H9 (cell line): Measurements from ENCODE around the gene ARMC9. TPM values are rescaled to one million over a fixed set of nuclear protein-coding genes. Genes with fewer than 3 reads are reported as not detected.
A peak's percentile ranks its signal among the peaks of the same experiment; 100 is the strongest.

Experiments
- DNase-seq: peaks from one replicate; pipeline ENCODE4 v3.0.0-alpha.2; 2017
- H2AFZ ChIP-seq: one replicate; pipeline ENCODE4 v1.6.1; 2013; ENCODE audit warnings: mild to moderate bottlenecking, low read length, control low read depth, moderate library complexity
- H2AK5ac ChIP-seq: 2 replicates; pipeline ENCODE4 v1.6.1; 2013; ENCODE audit warnings: low read length, control low read depth, mixed read lengths; ENCODE audit not compliant: insufficient read length
- H2BK120ac ChIP-seq: one replicate; pipeline ENCODE4 v1.6.1; 2013; ENCODE audit warnings: low read depth, mild to moderate bottlenecking, low read length, control low read depth, inconsistent platforms; ENCODE audit not compliant: poor library complexity, severe bottlenecking
- H2BK12ac ChIP-seq: 2 replicates; pipeline ENCODE4 v1.6.1; 2013; ENCODE audit warnings: low read length, control low read depth, mixed read lengths, low read depth; ENCODE audit not compliant: insufficient read length
- H2BK15ac ChIP-seq: 2 replicates; pipeline ENCODE4 v1.6.1; 2013; ENCODE audit warnings: low read depth, low read length, control low read depth
- H2BK20ac ChIP-seq: one replicate; pipeline ENCODE4 v1.6.1; 2013; ENCODE audit warnings: low read depth, mild to moderate bottlenecking, low read length, control low read depth, inconsistent platforms; ENCODE audit not compliant: poor library complexity, severe bottlenecking
- H2BK5ac ChIP-seq: 2 replicates; pipeline ENCODE4 v1.6.1; 2013; ENCODE audit warnings: low read length, control low read depth, mixed read lengths; ENCODE audit not compliant: insufficient read length
- H3K14ac ChIP-seq: 2 replicates; pipeline ENCODE4 v1.6.1; 2013; ENCODE audit warnings: low read length, control low read depth; ENCODE audit not compliant: insufficient read depth
- H3K18ac ChIP-seq: 2 replicates; pipeline ENCODE4 v1.6.1; 2013; ENCODE audit warnings: low read depth, mild to moderate bottlenecking, mixed read lengths, low read length, control low read depth; ENCODE audit not compliant: insufficient read length
- H3K23ac ChIP-seq: 2 replicates; pipeline ENCODE4 v1.6.1; 2013; ENCODE audit warnings: low read length, control low read depth, mixed read lengths, low read depth; ENCODE audit not compliant: insufficient read length
- H3K23me2 ChIP-seq: 2 replicates; pipeline ENCODE4 v1.6.1; 2013; ENCODE audit warnings: low read depth, mild to moderate bottlenecking, mixed read lengths, low read length, control low read depth; ENCODE audit not compliant: insufficient read length, poor library complexity, severe bottlenecking
- H3K27ac ChIP-seq: 2 replicates; pipeline ENCODE4 v1.5.1; 2013; ENCODE audit warnings: low read length, control low read depth, mixed read lengths, low read depth; ENCODE audit not compliant: insufficient read length
- H3K27me3 ChIP-seq: 2 replicates; pipeline ENCODE4 v1.6.1; 2013; ENCODE audit warnings: low read length, control low read depth, inconsistent platforms; ENCODE audit not compliant: insufficient read depth
- H3K4ac ChIP-seq: 2 replicates; pipeline ENCODE4 v1.6.1; 2013; ENCODE audit warnings: low read depth, mild to moderate bottlenecking, control low read depth, inconsistent platforms, low read length, moderate library complexity
- H3K4me1 ChIP-seq: 2 replicates; pipeline ENCODE4 v1.6.1; 2013; ENCODE audit warnings: low read length, control low read depth, inconsistent platforms; ENCODE audit not compliant: insufficient read depth
- H3K4me2 ChIP-seq: 2 replicates; pipeline ENCODE4 v1.6.1; 2013; ENCODE audit warnings: low read length, control low read depth, mixed read lengths; ENCODE audit not compliant: insufficient read length, insufficient read depth
- H3K56ac ChIP-seq: 2 replicates; pipeline ENCODE4 v1.6.1; 2013; ENCODE audit warnings: low read depth, mild to moderate bottlenecking, mixed read lengths, low read length, control low read depth; ENCODE audit not compliant: insufficient read length
- H3K79me1 ChIP-seq: 2 replicates; pipeline ENCODE4 v1.6.1; 2013; ENCODE audit warnings: low read depth, mild to moderate bottlenecking, moderate library complexity, low read length, control low read depth, inconsistent platforms; ENCODE audit not compliant: insufficient read depth, poor library complexity, severe bottlenecking
- H3K79me2 ChIP-seq: 2 replicates; pipeline ENCODE4 v1.6.1; 2013; ENCODE audit warnings: low read length, control low read depth, inconsistent platforms; ENCODE audit not compliant: insufficient read depth
- H3K9ac ChIP-seq: 2 replicates; pipeline ENCODE4 v1.6.1; 2013; ENCODE audit warnings: low read length, control low read depth, mixed read lengths; ENCODE audit not compliant: insufficient read length; ENCODE audit errors: extremely low read depth
- H3K9me3 ChIP-seq: one replicate; pipeline ENCODE4 v1.6.1; 2013; ENCODE audit warnings: low read depth, low read length, inconsistent platforms; ENCODE audit not compliant: control insufficient read depth
- H3T11ph ChIP-seq: one replicate; pipeline ENCODE4 v1.6.1; 2013; ENCODE audit warnings: mild to moderate bottlenecking, low read length, control low read depth, inconsistent platforms
- H4K20me1 ChIP-seq: one replicate; pipeline ENCODE4 v1.6.1; 2013; ENCODE audit not compliant: control insufficient read depth, insufficient read length, insufficient read depth
- H4K5ac ChIP-seq: 2 replicates; pipeline ENCODE4 v1.6.1; 2013; ENCODE audit warnings: low read depth, mild to moderate bottlenecking, mixed read lengths, low read length, control low read depth; ENCODE audit not compliant: insufficient read length
- H4K8ac ChIP-seq: replicated peaks from 2 replicates; pipeline ENCODE4 v1.6.1; 2013; ENCODE audit warnings: low read length, control low read depth, mixed read lengths, low read depth; ENCODE audit not compliant: insufficient read length
- H4K91ac ChIP-seq: 2 replicates; pipeline ENCODE4 v1.6.1; 2013; ENCODE audit warnings: low read depth, mild to moderate bottlenecking, moderate library complexity, mixed read lengths, low read length, control low read depth; ENCODE audit not compliant: insufficient read length
- H3K27ac Mint-ChIP-seq, 3 experiments: 2 replicates in 2 of 3; 3 replicates in 1 of 3; pipeline ENCODE4 v1.8.0; 2020 to 2021; ENCODE audit warnings: mixed read lengths in 3 of 3, mild to moderate bottlenecking in 1 of 3, moderate library complexity in 1 of 3
- H3K27me3 Mint-ChIP-seq: 2 replicates; pipeline ENCODE4 v1.8.0; 2021; ENCODE audit warnings: low read depth, mild to moderate bottlenecking, moderate library complexity, mixed read lengths
- H3K36me3 Mint-ChIP-seq, 3 experiments: 2 replicates in 2 of 3; 3 replicates in 1 of 3; pipeline ENCODE4 v1.8.0; 2020 to 2021; ENCODE audit warnings: low read depth in 3 of 3, mixed read lengths in 3 of 3; ENCODE audit not compliant: insufficient read depth in 1 of 3
- H3K4me1 Mint-ChIP-seq, 2 experiments: 2 replicates each; pipeline ENCODE4 v1.8.0; 2020; ENCODE audit warnings: mixed read lengths in 2 of 2
- H3K4me3 Mint-ChIP-seq, 2 experiments: 2 replicates in 1 of 2; 3 replicates in 1 of 2; pipeline ENCODE4 v1.8.0; 2020 to 2021; ENCODE audit warnings: mild to moderate bottlenecking in 2 of 2, mixed read lengths in 2 of 2, moderate library complexity in 1 of 2
- H3K9me3 Mint-ChIP-seq, 2 experiments: 2 replicates in 1 of 2; 3 replicates in 1 of 2; pipeline ENCODE4 v1.8.0; 2020; ENCODE audit warnings: mild to moderate bottlenecking in 2 of 2, mixed read lengths in 2 of 2, moderate library complexity in 1 of 2
- WGBS: extraction: QIAGEN DNeasy Blood & Tissue Kit; methylation state at CpG from one replicate; pipeline ENCODE4 v1.1.7; 2013; ENCODE audit warnings: missing lambda C conversion rate, low lambda C conversion rate, mixed read lengths; ENCODE audit not compliant: insufficient read length; ENCODE audit errors: extremely low coverage; 5-methylcytosine and 5-hydroxymethylcytosine counted together
- total RNA-seq: library from RNA; stranded (reverse); gene quantifications from 2 replicates; pipeline ENCODE4 v1.2.1, GENCODE V29; 2021
- TF ChIP-seq, protein P1 (sequence below): fragments of 200-600 bp; sonication (generic); conservative IDR thresholded peaks from 3 replicates; pipeline ENCODE4 v1.8.0; 2021; ENCODE audit warnings: antibody characterized with exemption, mild to moderate bottlenecking

ARMC9 gene
- total RNA-seq, 1 experiment from 2014 or later, result 37.6 TPM

DNA sequence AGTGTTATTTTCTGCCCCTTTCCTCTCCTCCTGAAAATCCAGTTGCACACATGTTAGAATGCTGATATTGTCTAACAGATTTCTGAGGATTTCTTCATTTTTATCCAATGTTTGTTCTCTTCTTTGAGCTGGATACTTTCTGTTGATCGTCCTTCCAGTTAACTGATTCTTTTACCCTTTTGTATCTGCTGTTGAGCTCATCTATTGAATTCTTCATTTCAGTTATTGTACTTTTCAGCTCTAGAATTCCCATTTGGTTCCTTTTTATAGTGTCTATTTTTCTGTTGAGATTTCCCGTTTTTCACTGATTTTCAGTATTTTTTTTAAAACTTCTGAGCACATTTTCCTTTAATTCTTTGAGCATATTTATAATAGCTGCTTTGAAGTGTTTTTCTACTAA, 119.1 kb downstream of the ARMC9 start:
- no peak overlapping the region for H3K27ac ChIP-seq
- no peak overlapping the region for H2AK5ac ChIP-seq
- no peaks in the 10 kb centered on the region for H3K23me2 ChIP-seq
- no peak overlapping the region for H3K56ac ChIP-seq
- no peak overlapping the region for H3K23ac ChIP-seq
- no peak overlapping the region for H3K4ac ChIP-seq
- no peak overlapping the region for H2AFZ ChIP-seq
- H3K4me2 ChIP-seq, result no peak overlapping the region
- no peak overlapping the region for H4K5ac ChIP-seq
- no peak overlapping the region for H3K9ac ChIP-seq
- no peak overlapping the region for H3K14ac ChIP-seq
- no peaks in the 10 kb centered on the region for H4K20me1 ChIP-seq
- peaks cover 2 to 3% of the 10 kb centered on the region in 2 experiments; a peak in 2 of 5 replicates for H3K9me3 Mint-ChIP-seq
- no peak overlapping the region for H4K8ac ChIP-seq
- no peaks in the 10 kb centered on the region for H3K79me2 ChIP-seq
- no peak overlapping the region for H4K91ac ChIP-seq
- H3K27me3 Mint-ChIP-seq, result no peaks in the 10 kb centered on the region
- 0 out of 7 replicates have a peak overlapping the region, but pooled peaks of 1 of the 3 experiments have one; percentile 2 for H3K27ac Mint-ChIP-seq
- WGBS, result no CpG with 5 or more reads among the region's 2 CpGs
- no peak overlapping the region for H2BK120ac ChIP-seq
- no peak overlapping the region for H2BK15ac ChIP-seq
- H3T11ph ChIP-seq, result no peak overlapping the region
- H3K27me3 ChIP-seq, result no peaks in the 10 kb centered on the region
- H3K36me3 Mint-ChIP-seq, result peaks cover 0 to 16% (median 5%) of the 10 kb centered on the region in 3 experiments; a peak in 3 of 7 replicates
- no peaks in the 10 kb centered on the region for H3K4me1 ChIP-seq
- H3K9me3 ChIP-seq, result no peaks in the 10 kb centered on the region
- H2BK12ac ChIP-seq, result no peak overlapping the region
- no peak overlapping the region for H2BK5ac ChIP-seq
- H2BK20ac ChIP-seq, result no peak overlapping the region
- no peak overlapping the region for H3K18ac ChIP-seq
- no peaks in the 10 kb centered on the region for H3K79me1 ChIP-seq
- H3K4me3 Mint-ChIP-seq, result no peak overlapping the region
- no peak for DNase-seq
- peaks cover under 1 to 3% of the 10 kb centered on the region in 2 experiments; a peak in 2 of 4 replicates for H3K4me1 Mint-ChIP-seq
- TF ChIP-seq, protein P1, sequence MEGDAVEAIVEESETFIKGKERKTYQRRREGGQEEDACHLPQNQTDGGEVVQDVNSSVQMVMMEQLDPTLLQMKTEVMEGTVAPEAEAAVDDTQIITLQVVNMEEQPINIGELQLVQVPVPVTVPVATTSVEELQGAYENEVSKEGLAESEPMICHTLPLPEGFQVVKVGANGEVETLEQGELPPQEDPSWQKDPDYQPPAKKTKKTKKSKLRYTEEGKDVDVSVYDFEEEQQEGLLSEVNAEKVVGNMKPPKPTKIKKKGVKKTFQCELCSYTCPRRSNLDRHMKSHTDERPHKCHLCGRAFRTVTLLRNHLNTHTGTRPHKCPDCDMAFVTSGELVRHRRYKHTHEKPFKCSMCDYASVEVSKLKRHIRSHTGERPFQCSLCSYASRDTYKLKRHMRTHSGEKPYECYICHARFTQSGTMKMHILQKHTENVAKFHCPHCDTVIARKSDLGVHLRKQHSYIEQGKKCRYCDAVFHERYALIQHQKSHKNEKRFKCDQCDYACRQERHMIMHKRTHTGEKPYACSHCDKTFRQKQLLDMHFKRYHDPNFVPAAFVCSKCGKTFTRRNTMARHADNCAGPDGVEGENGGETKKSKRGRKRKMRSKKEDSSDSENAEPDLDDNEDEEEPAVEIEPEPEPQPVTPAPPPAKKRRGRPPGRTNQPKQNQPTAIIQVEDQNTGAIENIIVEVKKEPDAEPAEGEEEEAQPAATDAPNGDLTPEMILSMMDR, result no peak
